IPS-11a (cell line): ENCODE results near the gene DGKB.

Experiments used
- H3K4me3 ChIP-seq: one replicate; pipeline ENCODE4 v1.5.1; 2013; ENCODE audit warnings: low read depth, low read length, control low read depth

The DGKB gene

DNA sequence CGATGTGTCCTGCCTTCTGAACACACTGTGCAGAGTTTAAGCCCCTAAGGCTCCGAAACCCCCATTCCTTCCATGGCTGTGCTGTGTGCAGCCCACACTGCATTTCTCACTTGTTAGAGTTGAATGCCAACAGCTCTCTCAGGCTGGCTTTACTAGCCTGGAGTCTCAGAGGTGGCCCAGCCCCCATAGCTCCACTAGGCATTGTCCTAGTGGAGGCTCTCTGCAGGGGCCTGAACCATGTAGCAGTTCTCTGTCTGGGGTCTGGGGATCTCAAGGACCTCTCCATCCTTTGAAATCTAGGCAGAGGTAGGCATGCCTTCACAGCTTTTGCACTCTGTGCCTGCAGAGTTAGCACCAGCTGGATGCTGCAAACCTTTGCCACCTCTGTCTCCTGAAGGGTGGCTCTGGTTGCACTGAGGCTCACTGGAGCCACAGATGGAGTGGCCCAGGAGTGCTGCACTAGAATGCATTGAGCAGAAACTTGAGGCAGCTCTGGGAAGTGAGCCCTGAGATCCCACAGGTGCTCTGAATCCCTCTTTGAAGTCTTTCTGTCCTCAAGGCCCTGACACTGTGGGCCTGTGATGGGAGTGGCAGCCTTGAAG is 301.7 kb downstream of the DGKB start:
- no peak overlapping the region for H3K4me3 ChIP-seq

DNA sequence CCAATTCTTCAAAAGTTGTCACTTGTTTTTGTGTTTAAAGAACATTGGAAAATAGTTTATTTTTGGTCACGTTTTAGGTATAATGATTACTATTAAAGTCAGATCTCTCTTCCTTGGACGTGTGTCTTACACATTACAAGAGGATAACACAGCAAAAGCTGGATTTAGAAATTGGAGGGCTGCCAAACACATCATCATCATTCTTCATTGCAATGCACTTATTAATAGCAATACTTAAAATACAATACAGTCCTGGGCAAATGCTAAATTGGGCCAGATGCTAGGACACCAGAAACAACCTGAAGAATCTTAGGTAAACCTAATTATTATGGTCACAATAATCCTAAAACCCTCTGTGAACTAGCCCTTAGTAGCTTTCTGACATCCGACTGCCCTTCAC is 303.6 kb downstream of the DGKB start:
- H3K4me3 ChIP-seq = no peak overlapping the region

GRCh38 chr7:14596421-14596820 is 306.1 kb downstream of the DGKB start:
- no peak overlapping the region for H3K4me3 ChIP-seq

- H3K4me3 ChIP-seq = no peak overlapping the region
Observed at GRCh38 chr7:14590206-14590605, 312.3 kb downstream of the DGKB start.

DNA sequence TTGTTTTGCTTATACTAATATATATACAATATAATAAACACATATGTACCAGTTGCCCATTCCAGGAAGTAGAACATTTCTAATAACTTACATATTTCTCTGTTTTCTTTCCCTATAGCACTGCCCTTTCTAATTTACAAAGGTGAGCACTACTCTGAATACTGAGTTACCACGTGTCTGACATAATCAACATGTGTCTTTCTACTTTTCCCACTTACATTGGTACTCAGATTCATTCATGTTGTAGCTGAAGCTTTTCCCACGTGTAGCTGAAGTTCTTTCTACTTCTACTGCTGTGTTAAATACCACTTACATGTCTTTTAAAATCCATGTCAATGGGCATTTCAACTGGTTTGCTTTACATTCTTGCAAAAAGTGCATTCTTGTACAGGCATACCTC is 317.3 kb downstream of the DGKB start:
- no peak overlapping the region for H3K4me3 ChIP-seq

GRCh38 chr7:14583518-14583917 is 319.0 kb downstream of the DGKB start:
- H3K4me3 ChIP-seq = no peak overlapping the region

GRCh38 chr7:14582010-14582409 is 320.5 kb downstream of the DGKB start:
- H3K4me3 ChIP-seq = no peak overlapping the region

- H3K4me3 ChIP-seq = no peak overlapping the region
Observed at GRCh38 chr7:14579971-14580370, 322.6 kb downstream of the DGKB start.

GRCh38 chr7:14576578-14576977 is 326.0 kb downstream of the DGKB start:
- no peak overlapping the region for H3K4me3 ChIP-seq

DNA sequence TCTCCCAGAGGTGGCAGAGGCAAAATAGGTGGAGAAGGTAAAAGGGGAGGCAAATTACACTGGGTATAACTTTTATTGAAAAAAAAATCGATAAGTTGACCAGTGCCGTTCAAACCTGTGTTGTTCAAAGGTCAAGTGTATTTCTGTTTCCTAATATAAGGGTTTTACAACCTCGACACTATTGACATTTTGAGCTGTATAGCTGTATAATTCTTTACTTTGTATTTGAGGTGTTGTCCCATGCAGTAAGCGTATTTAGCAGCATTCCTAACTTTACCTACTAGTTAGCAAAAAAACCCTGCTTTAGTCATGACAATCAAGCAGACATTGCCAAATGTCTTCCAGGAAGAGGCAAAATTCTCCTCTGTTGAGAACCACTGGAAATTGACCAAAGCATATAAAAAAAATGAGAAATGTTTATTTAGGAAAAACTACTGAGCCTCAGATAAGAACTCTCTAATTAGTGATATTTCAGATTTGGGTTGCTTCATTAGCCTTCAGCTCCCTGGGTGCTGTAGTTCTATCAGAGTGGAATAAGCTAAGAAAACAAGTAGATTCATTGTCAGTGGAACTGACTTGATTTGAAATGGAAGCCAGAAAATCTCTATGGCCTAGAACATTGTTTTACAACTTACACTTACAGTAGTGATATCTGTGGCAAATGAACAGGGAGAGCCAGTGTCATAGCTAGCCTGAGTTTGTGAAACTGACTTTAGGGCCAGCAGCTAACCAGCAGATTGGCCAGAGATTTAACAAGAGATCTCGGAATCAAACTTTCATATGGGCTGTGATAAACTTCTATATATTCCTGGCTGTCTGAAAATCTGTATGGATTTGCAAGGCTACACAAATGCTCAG is 331.6 kb downstream of the DGKB start:
- H3K4me3 ChIP-seq = no peak overlapping the region

DNA sequence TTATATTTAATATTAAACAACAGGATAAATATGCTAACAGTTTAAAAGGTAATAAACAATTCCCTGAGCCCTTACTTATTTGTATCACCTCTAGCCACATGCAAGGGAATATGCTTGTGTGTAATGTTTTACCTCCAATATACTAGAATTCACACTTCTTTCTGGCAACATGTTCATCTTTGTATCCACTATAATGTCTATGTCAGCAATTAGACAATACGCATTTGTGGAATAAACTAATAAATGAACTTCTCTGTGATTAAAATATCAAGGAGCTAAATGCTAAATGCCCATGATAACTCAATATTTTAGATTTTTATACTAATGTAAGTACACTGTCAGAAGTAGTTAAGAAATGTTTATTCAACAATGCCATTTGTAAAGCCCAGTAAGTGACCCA is 350.5 kb downstream of the DGKB start:
- no peak overlapping the region for H3K4me3 ChIP-seq

GRCh38 chr7:14551310-14551709 is 351.2 kb downstream of the DGKB start:
- no peak overlapping the region for H3K4me3 ChIP-seq

DNA sequence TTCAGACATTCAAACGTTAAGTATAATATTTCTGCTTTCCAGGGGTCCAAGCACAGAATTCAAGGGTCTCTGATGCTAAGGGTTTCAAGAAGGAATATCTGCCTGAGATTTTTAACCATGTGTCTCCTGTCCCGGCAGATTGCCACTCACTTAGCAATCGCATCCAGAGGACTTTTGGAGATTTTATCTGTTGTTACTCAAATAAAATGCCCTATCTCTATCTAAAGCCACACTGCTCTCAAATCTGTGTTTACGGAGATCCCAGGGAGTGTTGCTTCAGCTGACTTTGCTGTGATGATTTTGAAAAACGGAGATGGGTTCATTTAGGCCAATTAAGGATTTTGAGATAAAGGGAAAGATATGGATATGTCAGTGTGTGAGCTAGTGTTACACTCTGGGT is 359.9 kb downstream of the DGKB start:
- no peak overlapping the region for H3K4me3 ChIP-seq

- H3K4me3 ChIP-seq = no peak overlapping the region
Observed at GRCh38 chr7:14521183-14521582, 381.4 kb downstream of the DGKB start.

DNA sequence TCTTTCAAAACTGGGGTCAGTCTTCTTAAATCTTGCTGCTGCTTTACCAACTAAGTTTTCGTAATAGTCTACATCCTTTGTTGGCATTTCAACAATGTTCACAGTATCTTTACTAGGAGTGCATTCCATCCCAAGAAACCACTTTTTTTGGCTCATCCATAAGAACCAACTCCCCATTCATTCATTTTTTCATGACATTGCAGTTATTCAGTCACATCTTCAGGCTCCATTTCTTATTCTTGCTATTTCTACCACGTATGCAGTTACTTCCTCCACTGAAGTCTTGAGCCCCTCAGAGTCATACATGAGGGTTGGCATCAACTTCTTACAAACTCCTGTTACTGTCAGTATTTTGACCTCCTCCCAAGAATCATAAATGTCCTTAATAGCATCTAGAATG is 392.3 kb downstream of the DGKB start:
- no peak overlapping the region for H3K4me3 ChIP-seq

GRCh38 chr7:14507617-14508016 is 394.9 kb downstream of the DGKB start:
- H3K4me3 ChIP-seq = no peak overlapping the region

DNA sequence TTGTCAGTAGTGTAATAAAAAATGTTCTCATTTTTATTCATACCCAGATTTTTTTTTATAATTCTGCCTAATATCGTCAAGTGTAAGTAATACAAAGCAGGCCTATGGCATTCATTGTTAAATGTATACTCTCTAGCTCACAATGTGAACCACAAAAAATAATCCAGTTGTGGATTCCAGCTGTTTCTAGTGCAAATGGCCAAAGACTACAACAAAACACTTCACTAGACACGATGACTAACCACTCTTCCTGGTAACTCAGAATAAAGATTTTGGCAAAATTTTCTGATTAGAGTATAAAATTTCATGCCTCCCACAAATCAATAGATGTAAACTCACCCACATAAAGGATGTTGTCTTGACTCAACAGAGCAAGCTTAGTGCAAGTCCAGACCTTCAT is 396.6 kb downstream of the DGKB start:
- no peak overlapping the region for H3K4me3 ChIP-seq

DNA sequence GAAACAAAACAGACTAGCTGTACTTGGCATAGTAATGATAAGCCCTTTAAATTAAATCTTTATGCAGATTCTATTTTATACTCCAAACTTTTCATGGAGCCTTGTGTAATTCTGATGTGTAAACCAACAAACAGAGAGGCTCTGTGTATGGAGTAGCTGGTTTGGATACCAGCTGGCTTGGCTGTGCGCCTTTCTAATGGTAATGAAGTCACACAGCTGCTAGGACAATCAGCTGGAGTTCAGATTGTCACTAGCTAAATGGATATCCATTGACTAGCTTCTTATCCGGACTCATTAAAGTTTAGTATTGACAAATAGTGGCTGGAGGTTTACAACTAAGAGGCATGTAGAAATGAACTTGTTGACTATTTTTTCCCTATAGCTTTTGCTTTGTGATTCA is 398.4 kb downstream of the DGKB start:
- no peak overlapping the region for H3K4me3 ChIP-seq

GRCh38 chr7:14503623-14504022 is 398.9 kb downstream of the DGKB start:
- no peak overlapping the region for H3K4me3 ChIP-seq

- no peak overlapping the region for H3K4me3 ChIP-seq
Observed at GRCh38 chr7:14501436-14501835, 401.1 kb downstream of the DGKB start.

GRCh38 chr7:14497390-14497789 is 405.2 kb downstream of the DGKB start:
- H3K4me3 ChIP-seq = no peak overlapping the region

- no peak overlapping the region for H3K4me3 ChIP-seq
Observed at GRCh38 chr7:14495633-14496032, 406.9 kb downstream of the DGKB start.
